GM18511 (cell line): ENCODE results near the gene ANKRD23.
"Not testable (repeated sequence)": the region's sequence is repeated elsewhere in the genome, so short reads cannot be mapped to it uniquely, and the experiment has no call there.

Experiments
- ATAC-seq: cut with Tn5 transposase; IDR thresholded peaks from one replicate; pipeline ENCODE4 v1.9.1; 2021; ENCODE audit warnings: mild to moderate bottlenecking, moderate library complexity; ENCODE audit not compliant: unreplicated experiment

Gene ANKRD23

DNA sequence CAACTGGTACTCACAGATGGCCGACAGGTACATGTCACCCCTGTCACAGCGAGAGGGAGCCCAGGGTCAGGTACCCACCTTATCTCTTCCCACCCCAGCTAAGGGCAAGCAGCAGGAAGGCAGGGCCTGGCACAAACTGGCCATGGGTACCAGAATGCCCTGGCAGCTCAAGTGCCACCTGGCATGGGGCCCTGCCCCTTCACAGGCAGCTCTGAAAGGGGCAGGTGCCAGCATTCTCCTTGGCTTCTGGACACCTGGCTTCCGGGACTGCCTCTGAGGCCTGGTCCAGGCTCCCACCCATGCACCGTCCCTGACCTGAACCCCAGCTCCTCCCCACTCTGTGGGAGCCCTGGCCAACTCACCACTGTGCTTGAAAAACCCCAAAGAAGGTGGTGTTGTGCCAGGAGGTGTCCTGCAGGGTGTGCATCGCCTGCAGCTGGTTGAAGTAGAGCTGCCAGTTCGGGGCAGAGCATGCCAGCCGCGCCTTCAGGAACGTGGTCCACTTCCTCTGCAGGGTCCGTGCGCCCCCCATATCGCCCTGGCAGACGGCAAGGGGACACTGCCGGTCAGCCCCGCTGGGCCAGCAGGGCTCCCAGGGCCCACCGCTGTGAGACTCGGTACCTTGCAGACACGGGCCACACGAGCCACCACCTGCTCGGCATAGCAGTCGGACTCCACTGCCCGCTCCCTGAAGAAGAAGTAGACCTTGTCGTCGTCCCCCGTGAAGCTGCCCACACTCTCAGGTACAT is 20.7 kb upstream of the ANKRD23 start:
- no peak for ATAC-seq

DNA sequence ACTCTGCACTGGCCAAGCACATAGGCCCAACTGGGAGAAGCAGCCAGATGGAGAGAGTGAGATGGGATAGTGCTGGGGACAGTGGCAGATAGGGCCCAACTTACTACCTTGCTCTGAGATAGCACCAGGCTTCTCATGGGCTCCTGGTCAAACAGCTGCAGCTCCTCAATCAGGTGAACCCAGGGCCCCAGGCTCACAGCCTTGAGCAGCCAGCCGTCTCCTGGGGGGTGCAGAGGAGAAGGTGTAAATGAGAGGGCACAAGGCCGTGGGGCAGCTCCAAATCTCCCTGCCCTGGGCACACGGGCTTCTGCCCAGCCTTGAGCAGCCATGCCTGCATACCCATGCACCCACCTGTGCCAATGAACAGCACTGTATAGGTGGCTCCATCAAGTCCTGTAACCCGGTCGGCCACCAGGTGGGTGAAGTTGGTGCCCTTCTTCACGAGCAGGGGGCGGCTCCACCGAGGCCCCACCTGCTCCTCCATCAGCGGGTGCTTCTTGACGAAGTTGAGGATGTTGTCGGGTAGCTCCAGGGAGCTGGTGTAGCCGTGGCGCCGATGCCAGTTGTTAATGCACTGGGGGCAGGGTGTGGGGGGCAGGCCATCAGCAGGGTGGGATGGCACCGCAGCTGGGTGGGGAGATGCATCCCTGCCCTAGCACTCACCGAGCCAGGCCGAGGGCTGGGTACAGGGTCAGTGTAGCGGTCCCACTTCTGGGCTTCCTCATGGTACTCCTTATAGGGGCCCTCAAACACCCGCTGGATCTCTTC is 19.9 kb upstream of the ANKRD23 start:
- ATAC-seq: no peak

DNA sequence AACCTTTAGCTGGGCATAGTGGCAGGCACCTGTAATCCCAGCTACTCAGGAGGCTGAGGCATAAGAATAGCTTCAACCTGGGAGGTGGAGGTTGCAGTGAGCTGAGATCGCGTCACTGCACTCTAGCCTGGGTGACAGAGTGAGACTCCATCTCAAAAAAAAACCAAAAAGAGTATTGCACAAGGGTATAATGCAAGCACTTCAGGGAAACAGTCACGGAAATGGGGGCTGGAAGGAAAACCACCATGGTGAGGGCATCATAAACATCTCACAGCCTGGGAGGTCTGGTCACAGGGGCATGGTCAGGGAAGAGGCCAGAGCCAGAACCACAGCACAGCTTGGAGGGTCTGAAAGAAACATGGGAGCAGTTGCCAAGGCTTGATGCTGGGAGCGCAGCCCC is 19.2 kb upstream of the ANKRD23 start:
- ATAC-seq: not testable (repeated sequence)

DNA sequence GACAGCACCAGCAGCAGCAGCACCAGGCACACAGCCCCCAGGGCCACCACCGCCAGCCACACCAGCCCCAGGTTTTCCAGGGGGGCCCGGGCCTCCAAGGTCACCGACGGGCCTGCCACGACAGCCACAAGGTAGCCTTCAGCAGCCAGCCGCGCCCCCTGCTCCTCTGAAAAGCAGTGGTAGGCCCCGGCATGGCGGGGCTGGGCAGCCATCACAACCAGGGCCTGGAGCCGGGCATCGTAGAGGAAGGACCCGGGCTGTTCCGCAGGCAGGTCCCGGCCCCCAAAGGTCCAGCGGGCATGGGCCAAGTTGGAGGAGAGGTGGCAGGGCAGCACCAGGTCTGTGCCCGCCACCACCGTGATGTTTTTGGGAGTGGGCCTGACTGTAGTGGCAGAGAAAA is 17.3 kb upstream of the ANKRD23 start:
- ATAC-seq: no peak

DNA sequence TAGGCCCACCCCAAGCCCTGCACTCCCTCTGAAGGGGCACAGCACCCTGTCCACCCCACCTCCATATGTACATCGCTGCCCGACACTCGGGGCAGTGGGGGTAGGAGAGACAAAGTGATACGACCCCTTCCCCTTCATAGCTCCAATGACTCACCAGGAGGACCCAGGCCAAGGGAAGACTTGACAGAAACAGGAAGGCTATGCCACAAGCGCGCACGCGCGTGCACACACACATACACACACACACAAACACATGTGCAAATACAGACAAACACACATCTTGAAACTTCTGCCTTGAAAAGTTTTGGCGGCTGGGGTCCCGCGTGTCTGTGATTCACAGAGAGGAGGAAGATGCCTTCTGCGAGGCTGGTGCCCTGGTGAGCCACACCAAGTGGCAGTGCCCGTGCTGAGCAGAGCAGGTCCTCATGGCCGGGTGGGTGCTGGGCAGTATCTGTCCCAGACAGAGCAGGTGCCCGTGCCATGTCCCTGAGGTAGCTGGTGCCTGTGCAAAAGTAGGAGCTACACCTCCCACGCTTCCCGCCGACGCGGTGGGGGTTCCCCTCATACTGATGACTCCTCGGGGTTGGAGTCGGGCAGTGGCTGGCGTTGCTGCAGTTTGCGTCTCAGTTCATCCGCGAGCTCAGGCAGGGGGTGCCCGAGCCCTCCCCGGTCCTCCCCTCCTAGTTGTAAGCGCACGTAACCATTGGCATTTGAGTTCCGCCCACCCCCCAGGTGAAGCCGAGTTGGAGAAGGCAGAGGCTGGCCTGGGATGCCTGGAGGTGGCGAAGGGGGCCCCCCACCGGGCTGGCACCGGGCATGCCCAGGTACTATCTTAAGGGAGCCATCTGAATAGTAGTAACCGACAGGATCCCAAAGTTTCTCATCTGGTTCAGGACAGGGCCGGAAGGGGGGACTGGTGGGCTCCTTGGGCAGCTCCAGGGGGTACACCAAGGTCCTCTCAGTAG is 16.5 kb upstream of the ANKRD23 start:
- no peak for ATAC-seq

DNA sequence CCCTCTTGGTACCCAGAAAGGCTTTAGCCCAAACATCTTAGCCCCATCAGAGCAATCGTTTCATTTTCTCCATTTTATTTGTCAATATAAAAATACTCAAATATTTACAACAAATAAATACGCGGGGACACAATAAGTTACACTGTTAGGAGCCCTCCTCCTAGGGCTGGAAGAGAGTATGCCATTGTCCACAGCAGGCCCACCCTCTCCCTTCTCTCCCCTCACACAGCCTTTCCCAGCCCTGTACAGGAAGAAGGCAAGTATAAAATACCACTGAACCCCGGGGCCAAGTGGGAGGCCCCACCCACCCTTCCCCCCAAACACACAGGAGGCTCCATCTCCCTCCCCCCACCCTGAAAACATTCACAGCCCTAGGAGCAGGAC is 15.9 kb upstream of the ANKRD23 start:
- ATAC-seq: no peak

DNA sequence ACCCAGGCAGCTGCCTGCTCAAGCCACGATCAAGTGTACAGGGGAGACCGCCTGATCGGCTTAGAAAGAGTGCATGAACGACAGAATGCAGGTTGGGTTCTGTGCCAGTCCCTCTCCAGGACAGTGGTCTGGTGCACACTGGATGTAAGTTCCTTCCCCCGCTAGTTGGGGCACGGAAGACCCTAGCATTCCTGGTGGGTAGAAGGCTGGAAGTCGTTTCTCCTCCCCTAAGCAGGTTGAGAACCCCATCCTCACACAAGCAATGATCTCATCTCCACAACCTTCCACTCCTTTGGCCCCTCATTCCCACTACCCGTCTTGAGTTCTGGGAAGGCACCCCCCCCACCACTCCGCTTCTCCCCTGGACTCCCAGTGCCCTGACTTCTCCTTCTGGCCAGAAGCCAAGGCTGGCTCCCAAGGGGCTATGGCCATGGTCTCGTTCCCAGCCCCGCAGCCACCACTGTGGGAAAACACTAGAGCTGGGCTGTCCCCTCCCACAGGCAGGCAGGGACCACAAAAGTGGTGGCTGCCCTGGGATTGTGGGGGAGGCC is 15.4 kb upstream of the ANKRD23 start:
- no peak for ATAC-seq

DNA sequence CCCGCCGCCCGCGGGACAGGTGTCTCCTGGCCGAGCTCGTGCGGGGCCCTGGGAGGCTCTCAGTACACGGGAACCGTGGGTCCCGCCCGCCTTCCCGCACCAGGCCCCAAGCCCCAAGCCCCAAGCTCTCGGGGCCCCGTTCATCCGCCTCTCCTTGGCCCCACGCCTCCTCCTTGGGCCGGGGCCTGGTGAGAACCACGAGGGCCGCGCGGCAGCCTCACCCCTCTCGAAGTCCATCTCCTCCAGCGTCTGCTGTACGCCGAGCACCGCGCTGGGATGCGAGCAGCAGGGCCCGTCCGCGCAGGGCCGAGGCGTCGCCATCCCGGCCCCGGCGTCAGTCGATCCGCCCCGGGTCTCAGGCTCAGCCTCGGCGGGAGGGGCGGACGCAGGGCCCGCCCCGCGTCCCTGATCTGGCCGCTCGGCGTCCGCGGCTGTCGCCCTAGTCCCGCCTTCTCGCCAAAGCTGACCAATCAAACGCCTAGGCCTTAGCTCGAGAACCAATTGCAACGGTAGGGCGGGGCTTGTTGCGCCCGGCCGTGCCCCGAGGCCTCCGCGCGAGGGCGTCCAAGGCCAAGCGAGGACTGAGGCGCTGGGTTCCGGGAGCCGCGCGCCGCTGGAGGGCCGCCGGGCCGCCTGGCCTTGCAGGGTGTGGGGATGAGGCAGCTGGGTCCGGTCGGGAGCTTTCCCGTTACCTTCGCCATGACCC is 14.0 kb upstream of the ANKRD23 start, which contains the start of gene ANKRD39:
TSS of gene ANKRD39 (minus strand) at position 350 of the 706 bp plus-strand sequence. CDS start at position 321, 29 bp downstream.
- ATAC-seq: peak; percentile 96

DNA sequence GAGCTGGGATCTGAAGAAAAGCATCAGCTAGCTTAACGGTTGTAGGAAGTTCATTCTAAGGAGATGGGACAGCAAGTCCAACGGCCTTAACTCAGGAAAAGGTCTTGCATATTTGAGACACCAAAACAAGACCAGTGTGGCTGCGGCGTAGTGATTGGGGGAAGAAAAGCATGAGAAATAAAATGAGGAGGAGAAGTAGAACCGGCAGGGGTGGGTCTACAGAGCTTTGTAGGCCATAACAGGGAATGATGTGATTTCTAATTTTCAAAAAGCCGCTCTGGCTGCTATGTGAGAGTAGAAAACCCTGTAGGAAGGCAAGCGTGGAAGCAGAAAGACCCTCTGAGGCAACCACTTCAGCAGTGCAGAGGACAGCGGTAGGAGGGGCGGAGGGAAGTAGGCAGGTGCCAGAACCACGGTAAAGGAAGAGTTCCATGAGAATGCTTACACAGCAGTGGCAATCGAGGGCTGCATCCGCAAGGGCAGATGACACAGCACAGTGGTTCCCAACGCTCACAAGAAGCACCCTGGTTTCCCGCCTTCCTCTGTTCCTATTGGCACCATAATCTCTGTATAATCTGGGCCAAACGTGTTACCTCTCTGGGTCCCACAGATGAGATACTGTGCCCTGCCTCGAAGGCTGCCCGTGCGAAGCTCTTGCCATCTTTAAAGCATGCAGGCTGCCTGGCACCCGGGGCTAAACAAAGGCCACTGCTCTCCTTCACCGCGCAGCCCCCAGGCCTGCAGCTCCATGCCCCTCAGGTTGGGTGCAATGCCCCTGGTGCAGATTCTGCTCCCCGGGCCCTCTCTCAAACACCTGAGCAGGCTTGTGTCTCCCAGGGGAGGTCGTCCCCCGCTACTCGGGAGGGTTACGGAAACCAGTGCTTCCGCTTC is 13.2 kb upstream of the ANKRD23 start:
- no peak for ATAC-seq

DNA sequence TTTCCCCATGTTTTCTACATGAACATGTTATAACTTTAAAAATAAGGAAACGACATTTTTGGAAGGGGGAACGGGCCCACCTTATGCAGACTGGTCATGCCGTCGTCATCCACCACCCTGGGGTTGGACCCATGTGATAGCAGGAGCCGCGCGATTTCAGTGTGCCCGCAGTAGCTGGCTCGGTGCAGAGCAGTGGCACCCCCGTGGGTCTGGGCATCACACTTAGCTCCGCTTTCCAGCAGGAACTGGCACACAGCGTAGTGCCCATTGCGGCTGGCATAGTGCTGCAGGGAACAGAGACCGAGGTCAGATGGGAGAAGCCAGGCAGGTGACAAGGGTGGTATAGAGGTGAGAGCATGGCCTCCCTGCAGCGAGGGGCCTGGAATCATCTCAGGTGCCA is 9.5 kb upstream of the ANKRD23 start:
- no peak for ATAC-seq

DNA sequence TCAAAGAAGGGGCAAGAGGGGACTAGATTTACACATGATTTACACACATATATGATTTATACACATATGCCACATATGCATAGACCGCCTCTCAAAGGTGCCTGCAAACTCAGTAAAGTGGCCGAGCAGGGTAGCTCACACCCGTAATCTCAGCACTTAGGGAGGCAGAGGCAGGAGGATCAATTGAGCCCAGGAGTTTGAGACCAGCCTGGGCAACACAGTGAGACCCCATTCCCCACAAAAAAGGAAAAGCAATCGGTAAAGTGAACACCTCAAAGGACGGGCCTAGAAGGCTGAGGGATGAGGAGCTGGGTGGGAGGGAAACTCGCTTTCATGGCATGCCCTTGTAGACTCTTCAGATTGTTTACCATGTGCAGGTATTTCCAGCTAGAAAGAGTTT is 8.8 kb upstream of the ANKRD23 start:
- no peak for ATAC-seq

DNA sequence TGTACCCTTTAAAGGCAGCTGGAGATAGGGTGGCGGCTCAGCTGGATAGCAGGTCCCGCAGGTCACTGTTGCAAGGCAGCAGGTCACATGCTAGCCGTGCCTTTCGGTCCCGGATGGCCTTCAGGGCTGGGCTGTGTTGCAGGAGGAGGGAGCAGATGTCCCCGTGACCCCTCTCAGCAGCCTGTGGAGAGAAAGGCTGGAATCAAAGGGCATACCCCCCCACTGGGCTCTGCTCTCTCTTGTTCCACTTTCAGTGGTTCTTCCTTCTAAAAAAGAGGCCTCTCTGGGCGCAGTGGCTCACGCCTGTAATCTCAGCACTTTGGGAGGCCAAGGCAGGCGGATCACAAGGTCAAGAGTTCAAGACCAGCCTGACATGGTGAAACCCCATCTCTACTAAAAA is 4.4 kb upstream of the ANKRD23 start:
- ATAC-seq: no peak

DNA sequence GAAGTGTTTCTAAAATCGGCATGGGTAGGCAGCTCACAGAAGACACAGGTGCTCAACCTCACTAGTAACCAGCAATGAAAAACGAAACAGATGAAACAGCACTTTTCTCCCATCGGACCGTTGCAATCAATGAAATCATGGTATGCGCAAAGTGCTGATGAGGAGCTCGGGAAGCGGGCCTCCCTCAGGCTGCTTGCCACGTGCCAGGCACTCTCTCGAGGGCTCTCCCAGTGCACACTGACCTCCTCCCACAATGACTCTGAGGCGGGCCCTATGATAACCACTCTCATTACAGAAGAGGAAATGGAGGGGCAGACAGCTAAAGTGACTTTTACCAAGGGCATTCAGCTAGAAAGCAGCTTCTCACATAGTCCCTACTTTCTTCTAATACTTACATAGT is 3.8 kb upstream of the ANKRD23 start:
- no peak for ATAC-seq

DNA sequence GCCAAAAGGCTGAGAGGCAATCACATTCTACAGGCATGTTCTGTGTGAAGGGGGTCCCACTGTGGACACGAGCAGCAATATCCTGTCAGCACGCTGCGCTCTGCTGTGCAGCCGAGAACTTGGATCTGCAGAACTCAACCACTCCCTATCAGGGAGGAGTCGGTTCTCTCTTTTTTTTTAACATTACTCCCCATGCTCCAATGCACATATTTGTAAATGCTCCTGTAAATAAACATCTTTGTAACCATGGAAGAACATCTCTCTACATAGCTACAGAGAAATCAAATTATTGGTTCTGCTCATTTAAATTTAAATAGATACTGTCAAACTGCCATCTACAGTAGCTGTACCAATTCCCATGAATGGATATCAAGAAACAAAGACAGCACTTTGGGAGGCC is 3.0 kb upstream of the ANKRD23 start:
- ATAC-seq: no peak

DNA sequence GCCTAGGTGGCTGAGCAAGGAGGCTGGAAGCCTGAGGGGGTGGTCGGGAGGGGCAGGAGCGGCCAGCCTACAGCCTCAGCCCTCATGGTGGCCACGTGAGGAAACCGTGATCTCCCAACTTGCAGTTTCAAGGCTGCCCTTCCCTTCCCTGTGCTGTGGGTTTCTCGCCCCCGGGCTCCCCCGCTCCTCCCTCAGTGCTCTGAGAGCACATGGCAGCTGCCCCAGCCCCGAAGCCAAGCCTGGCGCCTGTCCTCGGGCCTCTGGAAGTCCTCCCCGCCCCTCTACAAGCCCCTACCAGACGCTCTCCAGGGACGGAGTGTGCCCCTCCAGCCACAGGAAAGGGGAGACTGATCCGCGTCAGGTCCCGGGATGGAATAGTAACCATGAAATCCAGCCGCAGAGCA is 586 bp upstream of the ANKRD23 start:
- no peak for ATAC-seq

DNA sequence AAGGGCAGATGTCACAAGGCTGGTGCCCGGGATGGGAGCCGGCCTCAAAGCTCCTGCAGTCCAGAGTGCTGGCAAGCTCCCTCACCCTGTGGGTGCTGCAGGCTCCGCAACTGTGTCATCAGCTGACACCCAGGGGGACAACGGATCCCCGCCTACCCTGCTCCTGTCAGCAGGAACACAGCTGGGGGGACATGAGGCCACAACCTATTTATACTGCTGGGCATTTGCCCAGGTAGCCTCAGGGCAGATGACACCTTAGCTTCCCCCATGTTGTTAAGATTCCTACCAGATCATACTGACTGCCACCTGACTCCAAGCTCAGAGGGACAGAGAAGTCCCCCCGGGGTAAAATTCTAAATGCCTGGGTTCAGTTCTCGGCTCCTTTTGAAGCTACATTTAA is 1.2 kb downstream of the ANKRD23 start:
- no peak for ATAC-seq

DNA sequence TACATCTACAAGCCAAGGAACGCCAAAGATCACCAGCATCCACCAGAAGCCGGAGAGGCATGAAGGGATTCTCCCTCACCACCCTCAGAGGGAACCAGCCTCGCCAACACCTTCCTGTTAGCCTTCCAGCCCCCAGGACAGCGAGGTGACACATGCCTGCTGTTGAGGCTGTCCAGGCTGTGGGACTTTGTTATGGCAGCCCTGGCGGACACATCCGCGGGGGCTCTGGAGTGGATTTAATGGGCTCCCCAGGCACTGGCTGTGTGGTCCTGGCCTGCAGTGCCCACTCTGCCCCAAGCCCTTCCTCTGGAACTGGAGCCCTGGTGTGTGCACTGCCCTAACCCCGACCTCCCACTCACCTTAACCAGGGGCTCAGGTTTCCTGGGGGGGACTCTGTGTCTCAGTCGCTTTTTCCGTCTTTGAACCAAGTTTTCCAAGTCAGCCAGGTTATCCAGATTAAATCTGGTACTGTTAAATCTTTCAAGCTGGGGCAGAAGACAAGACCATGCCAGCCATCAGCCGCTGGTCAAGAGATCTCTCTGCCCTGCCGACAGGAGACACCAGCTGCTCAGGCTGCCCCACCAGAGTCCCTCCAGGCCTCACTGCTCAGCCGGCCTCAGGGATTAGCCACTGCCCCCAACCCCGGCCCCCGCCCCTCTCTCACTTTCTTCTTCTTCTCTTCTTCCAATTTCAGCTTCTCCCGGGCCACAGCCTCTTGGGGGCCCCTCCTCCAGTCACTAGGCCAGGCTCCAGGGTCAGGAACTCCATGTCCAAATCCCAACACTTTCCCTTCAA is 1.9 kb downstream of the ANKRD23 start:
- no peak for ATAC-seq
